ENCODE measurements around the gene KRT222. TPM values are rescaled to one million over a fixed set of nuclear protein-coding genes. Genes with fewer than 3 reads are reported as not detected.

Gene KRT222
- total and polyA plus RNA-seq, 2 of the 13 experiments (the other 11 are each of a cell fraction or from before 2014, with no cell fraction given) = not detected

- TF ChIP-seq HIVEP1 (CRISPR knock-in tag; IDR thresholded peaks at IDR 0.05) (no peak), ZNF839 (CRISPR knock-in tag; IDR thresholded peaks at IDR 0.05; ENCODE audit: borderline replicate concordance) (no peak), EHMT2 (IDR thresholded peaks at IDR 0.05; ENCODE audit: borderline replicate concordance, low read depth, low read length) (no peak), TP53 (CRISPR knock-in tag; conservative IDR thresholded peaks at IDR 0.05) (no peak), JARID2 (CRISPR knock-in tag; IDR thresholded peaks at IDR 0.05; ENCODE audit: insufficient replicate concordance) (no peak), ZNF724P (CRISPR knock-in tag; IDR thresholded peaks at IDR 0.05; ENCODE audit: borderline replicate concordance) (no peak), FOSL2 (CRISPR knock-in tag; IDR thresholded peaks at IDR 0.05) (no peak), HOXA7 (CRISPR knock-in tag; IDR thresholded peaks at IDR 0.05) (no peak), ZNF567 (CRISPR knock-in tag; IDR thresholded peaks at IDR 0.05; ENCODE audit: borderline replicate concordance) (0 out of 2 replicates have a peak, but pooled peaks have one; percentile 44), MBD4 (IDR thresholded peaks at IDR 0.05; ENCODE audit: borderline replicate concordance, low read length) (no peak), ZNF383 (CRISPR knock-in tag; IDR thresholded peaks at IDR 0.05; ENCODE audit: borderline replicate concordance) (no peak)
- TF ChIP-seq, protein P1, sequence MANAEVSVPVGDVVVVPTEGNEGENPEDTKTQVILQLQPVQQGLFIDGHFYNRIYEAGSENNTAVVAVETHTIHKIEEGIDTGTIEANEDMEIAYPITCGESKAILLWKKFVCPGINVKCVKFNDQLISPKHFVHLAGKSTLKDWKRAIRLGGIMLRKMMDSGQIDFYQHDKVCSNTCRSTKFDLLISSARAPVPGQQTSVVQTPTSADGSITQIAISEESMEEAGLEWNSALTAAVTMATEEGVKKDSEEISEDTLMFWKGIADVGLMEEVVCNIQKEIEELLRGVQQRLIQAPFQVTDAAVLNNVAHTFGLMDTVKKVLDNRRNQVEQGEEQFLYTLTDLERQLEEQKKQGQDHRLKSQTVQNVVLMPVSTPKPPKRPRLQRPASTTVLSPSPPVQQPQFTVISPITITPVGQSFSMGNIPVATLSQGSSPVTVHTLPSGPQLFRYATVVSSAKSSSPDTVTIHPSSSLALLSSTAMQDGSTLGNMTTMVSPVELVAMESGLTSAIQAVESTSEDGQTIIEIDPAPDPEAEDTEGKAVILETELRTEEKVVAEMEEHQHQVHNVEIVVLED (CRISPR knock-in tag; IDR thresholded peaks at IDR 0.05; ENCODE audit: borderline replicate concordance) = no peak; the same call in 1 of the 2 replicates
- TF ChIP-seq, protein P2, sequence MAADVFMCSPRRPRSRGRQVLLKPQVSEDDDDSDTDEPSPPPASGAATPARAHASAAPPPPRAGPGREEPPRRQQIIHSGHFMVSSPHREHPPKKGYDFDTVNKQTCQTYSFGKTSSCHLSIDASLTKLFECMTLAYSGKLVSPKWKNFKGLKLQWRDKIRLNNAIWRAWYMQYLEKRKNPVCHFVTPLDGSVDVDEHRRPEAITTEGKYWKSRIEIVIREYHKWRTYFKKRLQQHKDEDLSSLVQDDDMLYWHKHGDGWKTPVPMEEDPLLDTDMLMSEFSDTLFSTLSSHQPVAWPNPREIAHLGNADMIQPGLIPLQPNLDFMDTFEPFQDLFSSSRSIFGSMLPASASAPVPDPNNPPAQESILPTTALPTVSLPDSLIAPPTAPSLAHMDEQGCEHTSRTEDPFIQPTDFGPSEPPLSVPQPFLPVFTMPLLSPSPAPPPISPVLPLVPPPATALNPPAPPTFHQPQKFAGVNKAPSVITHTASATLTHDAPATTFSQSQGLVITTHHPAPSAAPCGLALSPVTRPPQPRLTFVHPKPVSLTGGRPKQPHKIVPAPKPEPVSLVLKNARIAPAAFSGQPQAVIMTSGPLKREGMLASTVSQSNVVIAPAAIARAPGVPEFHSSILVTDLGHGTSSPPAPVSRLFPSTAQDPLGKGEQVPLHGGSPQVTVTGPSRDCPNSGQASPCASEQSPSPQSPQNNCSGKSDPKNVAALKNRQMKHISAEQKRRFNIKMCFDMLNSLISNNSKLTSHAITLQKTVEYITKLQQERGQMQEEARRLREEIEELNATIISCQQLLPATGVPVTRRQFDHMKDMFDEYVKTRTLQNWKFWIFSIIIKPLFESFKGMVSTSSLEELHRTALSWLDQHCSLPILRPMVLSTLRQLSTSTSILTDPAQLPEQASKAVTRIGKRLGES (CRISPR knock-in tag; IDR thresholded peaks at IDR 0.05; ENCODE audit: borderline replicate concordance) = no peak
- TF ChIP-seq, protein P3, sequence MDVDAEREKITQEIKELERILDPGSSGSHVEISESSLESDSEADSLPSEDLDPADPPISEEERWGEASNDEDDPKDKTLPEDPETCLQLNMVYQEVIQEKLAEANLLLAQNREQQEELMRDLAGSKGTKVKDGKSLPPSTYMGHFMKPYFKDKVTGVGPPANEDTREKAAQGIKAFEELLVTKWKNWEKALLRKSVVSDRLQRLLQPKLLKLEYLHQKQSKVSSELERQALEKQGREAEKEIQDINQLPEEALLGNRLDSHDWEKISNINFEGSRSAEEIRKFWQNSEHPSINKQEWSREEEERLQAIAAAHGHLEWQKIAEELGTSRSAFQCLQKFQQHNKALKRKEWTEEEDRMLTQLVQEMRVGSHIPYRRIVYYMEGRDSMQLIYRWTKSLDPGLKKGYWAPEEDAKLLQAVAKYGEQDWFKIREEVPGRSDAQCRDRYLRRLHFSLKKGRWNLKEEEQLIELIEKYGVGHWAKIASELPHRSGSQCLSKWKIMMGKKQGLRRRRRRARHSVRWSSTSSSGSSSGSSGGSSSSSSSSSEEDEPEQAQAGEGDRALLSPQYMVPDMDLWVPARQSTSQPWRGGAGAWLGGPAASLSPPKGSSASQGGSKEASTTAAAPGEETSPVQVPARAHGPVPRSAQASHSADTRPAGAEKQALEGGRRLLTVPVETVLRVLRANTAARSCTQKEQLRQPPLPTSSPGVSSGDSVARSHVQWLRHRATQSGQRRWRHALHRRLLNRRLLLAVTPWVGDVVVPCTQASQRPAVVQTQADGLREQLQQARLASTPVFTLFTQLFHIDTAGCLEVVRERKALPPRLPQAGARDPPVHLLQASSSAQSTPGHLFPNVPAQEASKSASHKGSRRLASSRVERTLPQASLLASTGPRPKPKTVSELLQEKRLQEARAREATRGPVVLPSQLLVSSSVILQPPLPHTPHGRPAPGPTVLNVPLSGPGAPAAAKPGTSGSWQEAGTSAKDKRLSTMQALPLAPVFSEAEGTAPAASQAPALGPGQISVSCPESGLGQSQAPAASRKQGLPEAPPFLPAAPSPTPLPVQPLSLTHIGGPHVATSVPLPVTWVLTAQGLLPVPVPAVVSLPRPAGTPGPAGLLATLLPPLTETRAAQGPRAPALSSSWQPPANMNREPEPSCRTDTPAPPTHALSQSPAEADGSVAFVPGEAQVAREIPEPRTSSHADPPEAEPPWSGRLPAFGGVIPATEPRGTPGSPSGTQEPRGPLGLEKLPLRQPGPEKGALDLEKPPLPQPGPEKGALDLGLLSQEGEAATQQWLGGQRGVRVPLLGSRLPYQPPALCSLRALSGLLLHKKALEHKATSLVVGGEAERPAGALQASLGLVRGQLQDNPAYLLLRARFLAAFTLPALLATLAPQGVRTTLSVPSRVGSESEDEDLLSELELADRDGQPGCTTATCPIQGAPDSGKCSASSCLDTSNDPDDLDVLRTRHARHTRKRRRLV (CRISPR knock-in tag; IDR thresholded peaks at IDR 0.05) = no peak
- TF ChIP-seq, protein P4, sequence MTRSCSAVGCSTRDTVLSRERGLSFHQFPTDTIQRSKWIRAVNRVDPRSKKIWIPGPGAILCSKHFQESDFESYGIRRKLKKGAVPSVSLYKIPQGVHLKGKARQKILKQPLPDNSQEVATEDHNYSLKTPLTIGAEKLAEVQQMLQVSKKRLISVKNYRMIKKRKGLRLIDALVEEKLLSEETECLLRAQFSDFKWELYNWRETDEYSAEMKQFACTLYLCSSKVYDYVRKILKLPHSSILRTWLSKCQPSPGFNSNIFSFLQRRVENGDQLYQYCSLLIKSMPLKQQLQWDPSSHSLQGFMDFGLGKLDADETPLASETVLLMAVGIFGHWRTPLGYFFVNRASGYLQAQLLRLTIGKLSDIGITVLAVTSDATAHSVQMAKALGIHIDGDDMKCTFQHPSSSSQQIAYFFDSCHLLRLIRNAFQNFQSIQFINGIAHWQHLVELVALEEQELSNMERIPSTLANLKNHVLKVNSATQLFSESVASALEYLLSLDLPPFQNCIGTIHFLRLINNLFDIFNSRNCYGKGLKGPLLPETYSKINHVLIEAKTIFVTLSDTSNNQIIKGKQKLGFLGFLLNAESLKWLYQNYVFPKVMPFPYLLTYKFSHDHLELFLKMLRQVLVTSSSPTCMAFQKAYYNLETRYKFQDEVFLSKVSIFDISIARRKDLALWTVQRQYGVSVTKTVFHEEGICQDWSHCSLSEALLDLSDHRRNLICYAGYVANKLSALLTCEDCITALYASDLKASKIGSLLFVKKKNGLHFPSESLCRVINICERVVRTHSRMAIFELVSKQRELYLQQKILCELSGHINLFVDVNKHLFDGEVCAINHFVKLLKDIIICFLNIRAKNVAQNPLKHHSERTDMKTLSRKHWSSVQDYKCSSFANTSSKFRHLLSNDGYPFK (CRISPR knock-in tag; IDR thresholded peaks at IDR 0.05; ENCODE audit: borderline replicate concordance) = no peak
Observed at GRCh38 chr17:40618754-40619625, 46.0 kb downstream of the KRT222 start (continued).

Measured in HepG2 (cell line).